H1 (cell line): ENCODE data around the gene DIO3. TPM values are rescaled to one million over a fixed set of nuclear protein-coding genes. Genes with fewer than 3 reads are reported as not detected.

ENCODE experiments used
- CTCF ChIA-PET: fragments of 300-600 bp; sonication (Branson Sonifier 250); formaldehyde crosslinking; loops from one replicate; lab custom pipeline; 2021; ENCODE audit not compliant: partially characterized antibody; lab: Charles Lee
- POLR2A ChIA-PET: fragments of 300-600 bp; sonication (Branson Sonifier 250); formaldehyde crosslinking; loops from one replicate; lab custom pipeline; 2021; ENCODE audit warnings: inconsistent platforms; ENCODE audit not compliant: partially characterized antibody; lab: Charles Lee
- DNase-seq, 2 experiments: peaks; one replicate each; pipeline versions ENCODE4 v3.0.0 to v3.0.0-alpha.2; 2010 to 2022; ENCODE audit warnings: low spot score in 2 of 2, low read depth in 1 of 2, mixed read lengths in 1 of 2
- FAIRE-seq: peaks from 2 replicates; lab custom pipeline; 2011; peaks lifted over from hg19 to GRCh38; lab: Jason Lieb, UNC
- H2AFZ ChIP-seq: 2 replicates; pipeline ENCODE4 v1.8.1; 2012; ENCODE audit warnings: low read length, inconsistent platforms
- H2AK5ac ChIP-seq: 2 replicates; pipeline ENCODE4 v1.6.1; 2013; ENCODE audit warnings: low read depth, low read length
- H2BK120ac ChIP-seq: replicated peaks from 2 replicates; pipeline ENCODE3; 2013; ENCODE audit warnings: low read depth, low read length, inconsistent platforms
- H2BK12ac ChIP-seq: 2 replicates; pipeline ENCODE4 v1.6.1; 2013; ENCODE audit warnings: low read depth, low read length
- H2BK15ac ChIP-seq: 2 replicates; pipeline ENCODE4 v1.6.1; 2013; ENCODE audit warnings: low read length
- H2BK20ac ChIP-seq: 2 replicates; pipeline ENCODE4 v1.6.1; 2013; ENCODE audit warnings: low read length
- H2BK5ac ChIP-seq: 2 replicates; pipeline ENCODE4 v1.6.1; 2013; ENCODE audit warnings: low read depth, low read length
- H3K14ac ChIP-seq: 2 replicates; pipeline ENCODE4 v1.6.1; 2013; ENCODE audit warnings: inconsistent platforms; ENCODE audit not compliant: insufficient read length
- H3K18ac ChIP-seq: 2 replicates; pipeline ENCODE4 v1.6.1; 2013; ENCODE audit warnings: low read length; ENCODE audit errors: extremely low read depth
- H3K23ac ChIP-seq: 2 replicates; pipeline ENCODE4 v1.6.1; 2013; ENCODE audit warnings: inconsistent platforms; ENCODE audit not compliant: insufficient read length
- H3K23me2 ChIP-seq: 2 replicates; pipeline ENCODE4 v1.6.1; 2013; ENCODE audit warnings: low read depth, low read length
- H3K27ac ChIP-seq: 2 replicates; pipeline ENCODE4 v1.6.1; 2011; ENCODE audit warnings: low read depth, low read length, inconsistent platforms
- H3K27me3 ChIP-seq, 4 experiments: replicated peaks in 1 of 4; 1 replicate in 1 of 4; 2 replicates in 3 of 4; pipeline versions ENCODE4 v1.6.1 to v1.8.1; 2011 to 2013; ENCODE audit warnings: low read length in 3 of 4, mild to moderate bottlenecking in 3 of 4, inconsistent platforms in 2 of 4, mixed read lengths in 2 of 4, moderate library complexity in 1 of 4; ENCODE audit not compliant: control insufficient read depth in 3 of 4, insufficient read depth in 3 of 4; ENCODE audit errors: extremely low read depth in 1 of 4
- H3K36me3 ChIP-seq, 4 experiments: 2 replicates each; pipeline versions ENCODE4 v1.6.1 to v1.8.1; 2011 to 2013; ENCODE audit warnings: mild to moderate bottlenecking in 4 of 4, low read length in 3 of 4, moderate library complexity in 2 of 4, control low read depth in 1 of 4, inconsistent platforms in 1 of 4; ENCODE audit not compliant: insufficient read depth in 4 of 4, control insufficient read depth in 2 of 4
- H3K4ac ChIP-seq: replicated peaks from 2 replicates; pipeline ENCODE3; 2013; ENCODE audit warnings: low read length, low read depth, mixed read lengths, inconsistent platforms; ENCODE audit not compliant: insufficient read length
- H3K4me1 ChIP-seq, 4 experiments: replicated peaks in 1 of 4; 1 replicate in 1 of 4; 2 replicates in 3 of 4; pipeline versions ENCODE4 v1.6.1 to v1.8.1; 2011 to 2013; ENCODE audit warnings: low read length in 3 of 4, inconsistent platforms in 2 of 4, mixed read lengths in 1 of 4; ENCODE audit not compliant: insufficient read depth in 4 of 4, control insufficient read depth in 3 of 4
- H3K4me2 ChIP-seq, 2 experiments: 2 replicates each; pipeline versions ENCODE4 v1.6.1 to v1.8.1; 2011 to 2013; ENCODE audit warnings: low read depth in 2 of 2, low read length in 2 of 2, control low read depth in 1 of 2, inconsistent platforms in 1 of 2, mild to moderate bottlenecking in 1 of 2; ENCODE audit not compliant: insufficient read depth in 1 of 2
- H3K4me3 ChIP-seq, 4 experiments: fragments of 200-600, 300-600 bp in 1 of 4; sonication (generic), shearing (Covaris generic), sonication (Bioruptor Twin) in 1 of 4; 2 replicates each; pipeline versions ENCODE4 v1.5.1 to v1.8.1; 2011 to 2016; ENCODE audit warnings: low read length in 4 of 4, low read depth in 3 of 4, control low read depth in 2 of 4, inconsistent platforms in 2 of 4, mild to moderate bottlenecking in 2 of 4, mixed read lengths in 1 of 4, moderate library complexity in 1 of 4; ENCODE audit not compliant: insufficient read depth in 2 of 4; ENCODE audit errors: extremely low read depth in 1 of 4
- H3K56ac ChIP-seq: replicated peaks from 2 replicates; pipeline ENCODE3; 2013; ENCODE audit warnings: low read depth, mild to moderate bottlenecking, mixed read lengths, low read length, inconsistent platforms; ENCODE audit not compliant: insufficient read length
- H3K79me1 ChIP-seq: 2 replicates; pipeline ENCODE4 v1.6.1; 2013; ENCODE audit warnings: low read depth, low read length, control low read depth
- H3K79me2 ChIP-seq, 2 experiments: 2 replicates each; pipeline versions ENCODE4 v1.6.1 to v1.8.1; 2012 to 2013; ENCODE audit warnings: low read length in 2 of 2, mild to moderate bottlenecking in 2 of 2, inconsistent platforms in 1 of 2; ENCODE audit not compliant: insufficient read depth in 2 of 2, control insufficient read depth in 1 of 2
- H3K9ac ChIP-seq, 4 experiments: replicated peaks in 1 of 4; 1 replicate in 1 of 4; 2 replicates in 3 of 4; pipeline versions ENCODE4 v1.6.1 to v1.8.1; 2011 to 2013; ENCODE audit warnings: low read depth in 3 of 4, low read length in 3 of 4, control low read depth in 2 of 4, mild to moderate bottlenecking in 2 of 4, moderate library complexity in 2 of 4, inconsistent platforms in 1 of 4; ENCODE audit errors: extremely low read depth in 1 of 4
- H3K9me3 ChIP-seq, 2 experiments: 2 replicates each; pipeline versions ENCODE4 v1.6.1 to v1.8.1; 2012 to 2013; ENCODE audit warnings: mild to moderate bottlenecking in 2 of 2, moderate library complexity in 2 of 2, control low read depth in 1 of 2, inconsistent platforms in 1 of 2, low read depth in 1 of 2, low read length in 1 of 2, mixed read lengths in 1 of 2; ENCODE audit not compliant: insufficient read depth in 2 of 2
- H4K20me1 ChIP-seq, 2 experiments: replicated peaks in 1 of 2; 2 replicates each; pipeline versions ENCODE3 to v1.8.1; 2011 to 2013; ENCODE audit warnings: inconsistent platforms in 2 of 2, low read length in 2 of 2, mild to moderate bottlenecking in 1 of 2; ENCODE audit not compliant: insufficient read depth in 2 of 2, control insufficient read depth in 1 of 2
- H4K5ac ChIP-seq: 2 replicates; pipeline ENCODE4 v1.6.1; 2013; ENCODE audit warnings: low read length, low read depth, mixed read lengths, inconsistent platforms; ENCODE audit not compliant: insufficient read length
- H4K8ac ChIP-seq: 2 replicates; pipeline ENCODE4 v1.8.0; 2013; ENCODE audit warnings: mild to moderate bottlenecking, moderate library complexity, low read length, inconsistent platforms; ENCODE audit not compliant: insufficient read depth; ENCODE audit errors: extremely low read depth
- H4K91ac ChIP-seq: replicated peaks from 2 replicates; pipeline ENCODE3; 2013; ENCODE audit warnings: low read length, mixed read lengths, inconsistent platforms; ENCODE audit not compliant: insufficient read length
- CBX5 ChIP-seq: fragments of 300-800, 300-1000 bp; sonication (generic); IDR thresholded peaks from 2 replicates; pipeline ENCODE4 v1.7.1; 2016; ENCODE audit warnings: antibody characterized with exemption, low read length, low read depth
- CBX8 ChIP-seq: fragments of 300-800, 300-1000 bp; sonication (generic); IDR thresholded peaks from 2 replicates; pipeline ENCODE4 v1.7.1; 2016; ENCODE audit warnings: low read depth, low read length, borderline replicate concordance
- CHD2 ChIP-seq: IDR thresholded peaks from 2 replicates; pipeline ENCODE4 v1.6.1; 2012; ENCODE audit warnings: low read length, improper control_type of control experiment
- CTBP2 ChIP-seq: IDR thresholded peaks from 2 replicates; pipeline ENCODE4 v1.7.0; 2011; ENCODE audit warnings: borderline replicate concordance, mild to moderate bottlenecking, moderate library complexity, mixed read lengths, low read length; ENCODE audit not compliant: insufficient read depth, insufficient read length
- EZH2 ChIP-seq: fragments of 200-600 bp; sonication (generic); IDR thresholded peaks from 2 replicates; pipeline ENCODE4 v1.7.1; 2012; ENCODE audit warnings: low read depth, mild to moderate bottlenecking, moderate library complexity, low read length, inconsistent platforms; ENCODE audit not compliant: severe bottlenecking
- HDAC2 ChIP-seq, 2 experiments: fragments of 300-600 bp in 1 of 2; sonication (generic) in 1 of 2; IDR thresholded peaks; 2 replicates each; pipeline ENCODE4 v1.6.1; 2011 to 2012; ENCODE audit warnings: low read depth in 2 of 2, low read length in 2 of 2, mild to moderate bottlenecking in 2 of 2, moderate library complexity in 2 of 2, borderline replicate concordance in 1 of 2, inconsistent platforms in 1 of 2
- KDM4A ChIP-seq: IDR thresholded peaks from one replicate; pipeline ENCODE4 v1.7.1; 2012; ENCODE audit warnings: low read depth, mild to moderate bottlenecking, moderate library complexity, low read length, inconsistent platforms; ENCODE audit not compliant: severe bottlenecking
- MAFK ChIP-seq: IDR thresholded peaks from 2 replicates; pipeline ENCODE4 v1.6.1; 2012; ENCODE audit warnings: low read depth, mild to moderate bottlenecking, improper control_type of control experiment, low read length
- NANOG ChIP-seq: IDR thresholded peaks from 2 replicates; pipeline ENCODE4 v1.6.1; 2011; ENCODE audit warnings: low read length, low read depth, mild to moderate bottlenecking, inconsistent platforms; ENCODE audit not compliant: insufficient read depth, poor library complexity, severe bottlenecking
- POLR2AphosphoS5 ChIP-seq: IDR thresholded peaks from 2 replicates; pipeline ENCODE4 v1.6.1; 2011; ENCODE audit warnings: low read depth, low read length
- SRF ChIP-seq: IDR thresholded peaks from 2 replicates; pipeline ENCODE4 v1.6.1; 2011; ENCODE audit warnings: mild to moderate bottlenecking, low read depth, low read length, moderate library complexity
- TEAD4 ChIP-seq: IDR thresholded peaks from 2 replicates; pipeline ENCODE4 v1.6.1; 2012; ENCODE audit warnings: low read depth, low read length, inconsistent platforms, mixed read lengths
- YY1 ChIP-seq: IDR thresholded peaks from 2 replicates; pipeline ENCODE4 v1.6.1; 2011; ENCODE audit warnings: low read depth, mild to moderate bottlenecking, low read length
- WGBS, 2 experiments: shearing (Covaris generic) in 1 of 2; methylation state at CpG; one replicate each; pipeline versions ENCODE4 v1.1.6 to v1.1.7; 2013 to 2015; ENCODE audit warnings: low lambda C conversion rate in 2 of 2, mixed read lengths in 2 of 2, inconsistent platforms in 1 of 2, low coverage in 1 of 2, missing lambda C conversion rate in 1 of 2; ENCODE audit not compliant: insufficient replicate concordance in 2 of 2, insufficient coverage in 1 of 2, insufficient read length in 1 of 2; ENCODE audit errors: extremely low coverage in 1 of 2, missing lambda C conversion rate in 1 of 2; 5-methylcytosine and 5-hydroxymethylcytosine counted together
- polyA plus RNA-seq, 7 experiments: library from polyadenylated mRNA; depleted of rRNA in 3 of 7; stranded (reverse) in 5 of 7; unstranded in 2 of 7; fragments of >200 nt in 5 of 7; fragments of 200-250 nt in 2 of 7; gene quantifications; 1 replicate in 5 of 7; 2 replicates in 1 of 7; 4 replicates in 1 of 7; pipeline versions ENCODE4 v1.2.1 to v1.2.3, GENCODE V29; 2011 to 2013; ENCODE audit warnings: missing spikeins in 2 of 7, mixed read lengths in 2 of 7
- total RNA-seq: library from RNA; stranded (reverse); fragmentation: NEBNext Ultra II Directional; extraction: Animal tissue kit (Norgen Biotek cat#: 25700); gene quantifications from 2 replicates; pipeline ENCODE4 v1.2.1, GENCODE V29; 2021

Gene DIO3
- total and polyA plus RNA-seq, 2 of the 8 experiments (the other 6 are each of a cell fraction or from before 2014, with no cell fraction given) = 0.17 to 0.19 TPM

DNA sequence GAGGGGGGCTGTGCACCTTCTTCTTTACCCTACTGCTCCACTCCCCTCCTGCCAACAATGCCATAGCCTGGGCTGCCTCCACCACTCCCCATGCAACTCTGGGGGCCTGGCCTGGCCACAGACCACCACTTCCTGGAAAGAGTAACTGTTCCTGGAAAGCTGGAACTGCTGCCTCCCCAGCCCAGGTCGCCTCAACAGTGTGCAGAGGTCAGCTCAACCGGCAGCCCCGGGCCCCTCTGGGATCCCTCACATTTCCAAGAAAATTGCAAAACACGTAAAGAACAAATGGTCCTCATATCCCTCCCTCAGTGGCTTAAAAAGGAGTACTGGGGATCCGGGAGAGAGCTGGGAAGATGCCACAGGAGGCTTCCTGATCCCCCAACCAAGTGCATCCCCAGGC, 22.4 kb upstream of the DIO3 start:
- H3K23ac ChIP-seq = no peak overlapping the region
- WGBS, 2 experiments = 94% methylated on average over 5 of the region's 5 CpGs; no CpG with 5 or more reads in 1 of the 2 experiments
- TF ChIP-seq EZH2 (no peak), HDAC2 (IDR thresholded peaks at IDR 0.05; ENCODE audit: borderline replicate concordance in 1 of 2, low read depth in 2 of 2, low read length in 2 of 2) (no peak), TEAD4 (no peak), YY1 (no peak), CBX5 (no peak), CBX8 (no peak), CHD2 (no peak), SRF (no peak), MAFK (no peak), NANOG (no peak), POLR2AphosphoS5 (no peak), KDM4A (no peak), CTBP2 (no peak)
- TF ChIP-seq, all 59 proteins: peak for 0
- H2BK120ac ChIP-seq = no peak overlapping the region
- H3K9me3 ChIP-seq = no peaks in the 10 kb centered on the region
- no peak overlapping the region for H2BK20ac ChIP-seq
- no peak overlapping the region for H3K56ac ChIP-seq
- H3K79me1 ChIP-seq = no peaks in the 10 kb centered on the region
- FAIRE-seq (no peak), DNase-seq (no peak)
- no peak overlapping the region for H3K9ac ChIP-seq
- no peak overlapping the region for H3K4me3 ChIP-seq
- H3K23me2 ChIP-seq = no peaks in the 10 kb centered on the region
- no peak overlapping the region for H2AFZ ChIP-seq
- H3K18ac ChIP-seq = no peak overlapping the region
- no peaks in the 10 kb centered on the region for H4K20me1 ChIP-seq
- H3K14ac ChIP-seq = no peak overlapping the region
- H2BK15ac ChIP-seq = no peak overlapping the region
- H2BK5ac ChIP-seq = no peak overlapping the region
- H3K27me3 ChIP-seq = no peaks in the 10 kb centered on the region
- POLR2A ChIA-PET = no interaction called here
- H2BK12ac ChIP-seq = no peak overlapping the region
- H4K91ac ChIP-seq = no peak overlapping the region
- no peak overlapping the region for H4K8ac ChIP-seq
- H3K4me2 ChIP-seq = no peak overlapping the region
- CTCF ChIA-PET = interaction anchor here (1.2 kb wide), 1 partner anchor 304 kb away, joined by 3 read pairs; no protein-coding TSS in a partner anchor
- H3K4ac ChIP-seq = no peak overlapping the region
- H3K79me2 ChIP-seq = no peaks in the 10 kb centered on the region
- no peak overlapping the region for H4K5ac ChIP-seq
- no peak overlapping the region for H2AK5ac ChIP-seq
- H3K27ac ChIP-seq = no peak overlapping the region
- no peaks in the 10 kb centered on the region for H3K4me1 ChIP-seq
- H3K36me3 ChIP-seq = no peaks in the 10 kb centered on the region
